ENCODE measurements around the gene SCGB1C2. TPM values are rescaled to one million over a fixed set of nuclear protein-coding genes. Genes with fewer than 3 reads are reported as not detected.

The SCGB1C2 gene
- total RNA-seq, 1 experiment from 2014 or later: not detected

- DNase-seq (ENCODE audit: low spot score): no peak
- in situ Hi-C loops (cut with HindIII; ENCODE audit: low sequenced_read_pairs): no loop called here
These were observed 10.7 kb downstream of the SCGB1C2 start for GRCh38 chr17:147796-148740.

- DNase-seq (ENCODE audit: low spot score): no peak
- in situ Hi-C loops (cut with HindIII; ENCODE audit: low sequenced_read_pairs): no loop called here
These were observed 11.4 kb downstream of the SCGB1C2 start for GRCh38 chr17:148757-149156.

- no peak for DNase-seq (ENCODE audit: low spot score)
- in situ Hi-C loops (cut with HindIII; ENCODE audit: low sequenced_read_pairs): no loop called here
These were observed 11.9 kb downstream of the SCGB1C2 start for GRCh38 chr17:149231-149630.

GRCh38 chr17:149897-150584 is 12.7 kb downstream of the SCGB1C2 start:
- in situ Hi-C loops (cut with HindIII; ENCODE audit: low sequenced_read_pairs): no loop called here
- no peak for DNase-seq (ENCODE audit: low spot score)

GRCh38 chr17:151004-151403 is 13.6 kb downstream of the SCGB1C2 start:
- in situ Hi-C loops (cut with HindIII; ENCODE audit: low sequenced_read_pairs): no loop called here

GRCh38 chr17:151886-152859 is 14.8 kb downstream of the SCGB1C2 start:
- in situ Hi-C loops (cut with HindIII; ENCODE audit: low sequenced_read_pairs): no loop called here
- no peak for DNase-seq (ENCODE audit: low spot score)

More at GRCh38 chr17:151004-151403, 13.6 kb downstream of the SCGB1C2 start:
- DNase-seq (ENCODE audit: low spot score): no peak

- in situ Hi-C loops (cut with HindIII; ENCODE audit: low sequenced_read_pairs): no loop called here
- DNase-seq (ENCODE audit: low spot score): peak; percentile 39
These were observed 15.6 kb downstream of the SCGB1C2 start for GRCh38 chr17:152860-153420.

- in situ Hi-C loops (cut with HindIII; ENCODE audit: low sequenced_read_pairs): no loop called here
These were observed 16.5 kb downstream of the SCGB1C2 start for GRCh38 chr17:153851-154250.

GRCh38 chr17:155576-155975 is 18.2 kb downstream of the SCGB1C2 start:
- in situ Hi-C loops (cut with HindIII; ENCODE audit: low sequenced_read_pairs): no loop called here
- DNase-seq (ENCODE audit: low spot score): no peak

More at GRCh38 chr17:153851-154250, 16.5 kb downstream of the SCGB1C2 start:
- DNase-seq (ENCODE audit: low spot score): no peak

- in situ Hi-C loops (cut with HindIII; ENCODE audit: low sequenced_read_pairs): no loop called here
- DNase-seq (ENCODE audit: low spot score): no peak
These were observed 18.8 kb downstream of the SCGB1C2 start for GRCh38 chr17:156094-156621.

- in situ Hi-C loops (cut with HindIII; ENCODE audit: low sequenced_read_pairs): no loop called here
- no peak for DNase-seq (ENCODE audit: low spot score)
These were observed 19.6 kb downstream of the SCGB1C2 start for GRCh38 chr17:156946-157345.

GRCh38 chr17:157901-158300 is 20.5 kb downstream of the SCGB1C2 start:
- in situ Hi-C loops (cut with HindIII; ENCODE audit: low sequenced_read_pairs): no loop called here
- DNase-seq (ENCODE audit: low spot score): no peak

GRCh38 chr17:158379-158778 is 21.0 kb downstream of the SCGB1C2 start:
- no peak for DNase-seq (ENCODE audit: low spot score)
- in situ Hi-C loops (cut with HindIII; ENCODE audit: low sequenced_read_pairs): no loop called here

GRCh38 chr17:159609-160008 is 22.2 kb downstream of the SCGB1C2 start:
- in situ Hi-C loops (cut with HindIII; ENCODE audit: low sequenced_read_pairs): no loop called here
- no peak for DNase-seq (ENCODE audit: low spot score)

GRCh38 chr17:160336-160735 is 23.0 kb downstream of the SCGB1C2 start:
- in situ Hi-C loops (cut with HindIII; ENCODE audit: low sequenced_read_pairs): no loop called here
- DNase-seq (ENCODE audit: low spot score): no peak

GRCh38 chr17:161481-161880 is 24.1 kb downstream of the SCGB1C2 start:
- in situ Hi-C loops (cut with HindIII; ENCODE audit: low sequenced_read_pairs): no loop called here
- no peak for DNase-seq (ENCODE audit: low spot score)

GRCh38 chr17:162689-163088 is 25.3 kb downstream of the SCGB1C2 start:
- in situ Hi-C loops (cut with HindIII; ENCODE audit: low sequenced_read_pairs): no loop called here

GRCh38 chr17:163514-164098 is 26.2 kb downstream of the SCGB1C2 start:
- no peak for DNase-seq (ENCODE audit: low spot score)
- in situ Hi-C loops (cut with HindIII; ENCODE audit: low sequenced_read_pairs): no loop called here

More at GRCh38 chr17:162689-163088, 25.3 kb downstream of the SCGB1C2 start:
- DNase-seq (ENCODE audit: low spot score): no peak
